Neuronal stem cell (in vitro differentiated cells): ENCODE results near the gene IQSEC2.

Experiments
- DNase-seq: peaks from one replicate; pipeline ENCODE4 v3.0.0-alpha.2; 2013; ENCODE audit warnings: low spot score
- H2AFZ ChIP-seq: one replicate; pipeline ENCODE4 v1.6.1; 2013; ENCODE audit warnings: mild to moderate bottlenecking, low read length, inconsistent platforms
- H2AK5ac ChIP-seq: 2 replicates; pipeline ENCODE4 v1.6.1; 2013; ENCODE audit warnings: low read depth, mild to moderate bottlenecking, inconsistent platforms, low read length, moderate library complexity, mixed read lengths
- H2BK120ac ChIP-seq: 2 replicates; pipeline ENCODE4 v1.6.1; 2013; ENCODE audit warnings: low read depth, mild to moderate bottlenecking, inconsistent platforms, low read length, moderate library complexity, mixed read lengths
- H2BK12ac ChIP-seq: one replicate; pipeline ENCODE4 v1.6.1; 2013; ENCODE audit warnings: low read length, inconsistent platforms
- H2BK15ac ChIP-seq: 2 replicates; pipeline ENCODE4 v1.6.1; 2013; ENCODE audit warnings: mild to moderate bottlenecking, low read length, inconsistent platforms, mixed read lengths
- H2BK5ac ChIP-seq: one replicate; pipeline ENCODE4 v1.6.1; 2013; ENCODE audit warnings: inconsistent platforms, mild to moderate bottlenecking, low read length, moderate library complexity
- H3K14ac ChIP-seq: one replicate; pipeline ENCODE4 v1.6.1; 2013; ENCODE audit warnings: low read length, inconsistent platforms
- H3K18ac ChIP-seq: 2 replicates; pipeline ENCODE4 v1.6.1; 2013; ENCODE audit warnings: low read length, inconsistent platforms
- H3K23ac ChIP-seq: 2 replicates; pipeline ENCODE4 v1.6.1; 2013; ENCODE audit warnings: low read depth, mild to moderate bottlenecking, mixed read lengths, low read length, inconsistent platforms; ENCODE audit not compliant: poor library complexity
- H3K27ac ChIP-seq: replicated peaks from 3 replicates; pipeline ENCODE4 v1.5.1; 2013; ENCODE audit warnings: low read length, inconsistent platforms
- H3K27me3 ChIP-seq, 3 experiments: 2 replicates each; pipeline ENCODE4 v1.6.1; 2013; ENCODE audit warnings: low read length in 3 of 3, mild to moderate bottlenecking in 2 of 3, inconsistent platforms in 1 of 3, low read depth in 1 of 3, mixed read lengths in 1 of 3, moderate library complexity in 1 of 3; ENCODE audit not compliant: control insufficient read depth in 3 of 3, insufficient read depth in 3 of 3
- H3K36me3 ChIP-seq, 2 donors: replicated peaks in 1 of 2; 2 replicates each; pipeline ENCODE4 v1.6.1; 2013; ENCODE audit warnings: low read length in 2 of 2; ENCODE audit not compliant: control insufficient read depth in 2 of 2, insufficient read depth in 2 of 2
- H3K4ac ChIP-seq: 2 replicates; pipeline ENCODE4 v1.6.1; 2013; ENCODE audit warnings: inconsistent platforms, mild to moderate bottlenecking, low read length, moderate library complexity
- H3K4me1 ChIP-seq, 2 donors: 1 replicate in 1 of 2; 2 replicates in 1 of 2; pipeline ENCODE4 v1.6.1; 2013; ENCODE audit warnings: low read length in 2 of 2, low read depth in 1 of 2; ENCODE audit not compliant: control insufficient read depth in 2 of 2, insufficient read depth in 1 of 2
- H3K4me2 ChIP-seq: one replicate; pipeline ENCODE4 v1.6.1; 2013; ENCODE audit warnings: mild to moderate bottlenecking, low read length, inconsistent platforms; ENCODE audit not compliant: insufficient read depth, poor library complexity, severe bottlenecking
- H3K4me3 ChIP-seq, 2 donors: 2 replicates each; pipeline ENCODE4 v1.5.1; 2013; ENCODE audit warnings: low read length in 2 of 2, mild to moderate bottlenecking in 2 of 2, inconsistent platforms in 1 of 2, moderate library complexity in 1 of 2
- H3K79me1 ChIP-seq: one replicate; pipeline ENCODE4 v1.6.1; 2013; ENCODE audit warnings: low read depth, mild to moderate bottlenecking, inconsistent platforms, low read length, moderate library complexity
- H3K9ac ChIP-seq: one replicate; pipeline ENCODE4 v1.6.1; 2013; ENCODE audit warnings: mild to moderate bottlenecking, low read depth, low read length, inconsistent platforms; ENCODE audit not compliant: poor library complexity
- H3K9me3 ChIP-seq, 2 donors: replicated peaks in 1 of 2; 2 replicates each; pipeline versions ENCODE3 to v1.6.1; 2013; ENCODE audit warnings: low read length in 2 of 2, mild to moderate bottlenecking in 2 of 2, inconsistent platforms in 1 of 2, low read depth in 1 of 2, mixed read lengths in 1 of 2, moderate library complexity in 1 of 2; ENCODE audit not compliant: control insufficient read depth in 2 of 2, insufficient read depth in 1 of 2
- H4K8ac ChIP-seq: one replicate; pipeline ENCODE4 v1.6.1; 2013; ENCODE audit warnings: low read depth, mild to moderate bottlenecking, inconsistent platforms, low read length, moderate library complexity
- H4K91ac ChIP-seq: one replicate; pipeline ENCODE4 v1.6.1; 2013; ENCODE audit warnings: low read length, low read depth, mild to moderate bottlenecking, inconsistent platforms; ENCODE audit not compliant: poor library complexity
- WGBS, 2 donors: extraction: QIAGEN DNeasy Blood & Tissue Kit; methylation state at CpG; one replicate each; pipeline ENCODE4 v1.1.7; 2013; ENCODE audit warnings: missing lambda C conversion rate in 2 of 2, mixed read lengths in 1 of 2; ENCODE audit not compliant: insufficient read length in 2 of 2, insufficient replicate concordance in 1 of 2; ENCODE audit errors: extremely low coverage in 2 of 2; 5-methylcytosine and 5-hydroxymethylcytosine counted together

The IQSEC2 gene

DNA sequence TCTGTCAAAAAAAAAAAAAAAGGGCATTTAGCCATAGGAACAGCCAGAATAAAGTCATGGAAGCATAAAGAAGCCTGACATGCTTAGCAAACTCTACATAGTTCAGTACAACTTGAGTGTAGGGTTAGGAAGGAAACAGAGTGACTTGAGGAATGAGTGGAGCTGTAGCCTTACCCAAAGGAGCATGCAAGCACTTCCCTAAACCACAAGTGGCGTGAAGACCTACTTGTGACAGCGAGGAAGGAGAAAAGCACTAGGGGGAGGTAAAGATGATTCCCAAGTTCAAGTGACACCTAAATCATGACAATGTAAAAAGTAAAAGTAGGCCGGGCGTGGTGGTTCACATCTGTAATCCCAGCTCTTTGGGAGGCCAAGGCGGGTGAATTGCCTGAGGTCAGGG, 21.8 kb upstream of the IQSEC2 start:
- H3K14ac ChIP-seq: no peak overlapping the region
- no peak overlapping the region for H2AK5ac ChIP-seq
- no peaks in the 10 kb centered on the region for H3K36me3 ChIP-seq
- no peak overlapping the region for H3K23ac ChIP-seq
- H2BK15ac ChIP-seq: no peak overlapping the region
- no peak overlapping the region for H3K4me2 ChIP-seq
- no peak overlapping the region for H2BK5ac ChIP-seq
- H2BK12ac ChIP-seq: no peak overlapping the region
- no peak overlapping the region for H4K8ac ChIP-seq
- no peak overlapping the region for H3K9ac ChIP-seq
- no peaks in the 10 kb centered on the region for H3K9me3 ChIP-seq
- H3K79me1 ChIP-seq: no peaks in the 10 kb centered on the region
- no peaks in the 10 kb centered on the region for H3K4me1 ChIP-seq
- no peak overlapping the region for H3K4ac ChIP-seq
- no peak overlapping the region for H2BK120ac ChIP-seq
- no peak overlapping the region for H4K91ac ChIP-seq
- no peak for DNase-seq
- WGBS, 2 donors: no CpG with 5 or more reads among the region's 5 CpGs
- H3K27me3 ChIP-seq: no peaks in the 10 kb centered on the region
- H2AFZ ChIP-seq: no peak overlapping the region
- H3K27ac ChIP-seq: no peak overlapping the region
- H3K18ac ChIP-seq: no peak overlapping the region
- H3K4me3 ChIP-seq: no peak overlapping the region

DNA sequence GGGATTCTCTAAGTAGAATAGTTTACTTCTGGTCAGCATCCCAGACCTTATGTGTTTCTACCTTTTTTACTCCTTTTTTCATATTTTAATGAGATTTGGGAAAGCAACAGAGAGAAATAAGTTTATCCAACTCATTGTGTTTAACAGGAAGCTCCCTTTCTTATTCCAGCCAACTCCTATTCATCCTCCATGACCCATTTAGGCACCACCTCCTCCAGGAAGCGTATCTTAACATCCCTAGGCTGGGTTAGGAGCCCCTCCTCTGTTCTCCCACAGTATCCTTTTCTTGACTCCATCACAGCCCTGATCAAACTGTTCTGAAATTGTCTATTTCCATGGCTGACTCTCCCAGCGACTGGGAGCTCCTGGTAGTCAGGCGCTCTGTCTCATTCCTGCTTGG, 18.8 kb upstream of the IQSEC2 start:
- Histone ChIP-seq H3K27me3 (no peaks in the 10 kb centered on the region), H4K8ac (no peak overlapping the region), H3K14ac (no peak overlapping the region), H3K36me3 (no peaks in the 10 kb centered on the region), H3K9ac (no peak overlapping the region), H3K18ac (no peak overlapping the region), H2BK15ac (no peak overlapping the region), H3K79me1 (no peaks in the 10 kb centered on the region), H3K4ac (no peak overlapping the region), H3K4me3 (no peak overlapping the region), H3K4me1 (no peaks in the 10 kb centered on the region), H3K27ac (no peak overlapping the region), H3K4me2 (no peak overlapping the region), H2AK5ac (no peak overlapping the region), H4K91ac (no peak overlapping the region), H3K9me3 (no peaks in the 10 kb centered on the region), H3K23ac (no peak overlapping the region), H2BK12ac (no peak overlapping the region), H2BK5ac (no peak overlapping the region), H2AFZ (no peak overlapping the region), H2BK120ac (no peak overlapping the region)
- DNase-seq: no peak
- no CpG with 5 or more reads among the region's 3 CpGs for WGBS, 2 donors

DNA sequence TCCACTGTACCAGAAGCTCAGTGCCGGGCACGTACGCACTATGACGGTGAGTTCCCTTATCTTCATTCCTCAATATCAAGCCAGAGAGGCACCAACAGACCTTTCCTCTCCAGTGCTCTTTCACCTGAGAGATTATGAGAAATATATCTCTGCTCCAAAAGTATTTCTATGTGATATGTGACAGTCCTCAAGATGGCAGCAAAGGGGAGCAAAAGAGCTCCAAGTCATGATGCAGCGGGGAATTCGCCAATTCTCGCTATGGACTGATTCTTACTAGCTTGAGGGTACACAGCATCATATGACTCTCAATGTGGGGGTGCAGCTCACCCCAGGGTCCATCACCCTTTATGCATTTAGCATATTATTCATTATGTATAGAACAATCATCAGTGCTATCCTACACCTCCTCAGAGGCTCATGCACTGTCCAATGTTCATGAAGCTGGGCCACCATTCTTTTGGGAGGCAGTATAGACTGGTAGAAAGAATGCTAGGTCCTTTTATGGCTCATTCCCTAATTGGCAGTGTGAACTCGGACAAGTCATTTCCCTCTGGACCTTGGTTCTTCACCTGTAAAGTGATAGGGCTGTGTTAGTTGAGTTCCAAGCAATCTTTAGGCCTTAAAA, 12.8 kb upstream of the IQSEC2 start:
- no CpG with 5 or more reads among the region's 8 CpGs for WGBS, 2 donors

DNA sequence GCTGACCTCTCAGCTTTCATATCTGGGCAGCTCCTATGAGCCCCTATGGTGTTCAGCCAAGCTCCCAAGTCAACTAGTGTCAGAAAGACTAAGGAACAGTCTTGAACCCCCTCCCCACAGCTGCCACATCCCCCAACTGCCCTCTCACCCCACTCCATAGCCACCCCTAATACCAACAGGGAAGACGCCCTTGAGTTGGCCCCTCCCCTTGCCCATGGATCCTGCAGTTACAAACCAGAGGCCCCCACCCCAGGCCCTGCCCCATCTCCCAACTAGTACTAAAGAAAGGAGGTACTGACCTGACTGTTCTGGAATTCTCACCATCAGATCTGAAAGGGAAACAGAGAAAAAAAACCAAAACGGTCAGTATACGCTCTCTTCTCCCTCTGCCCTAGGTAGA, 10.2 kb upstream of the IQSEC2 start:
- H3K9ac ChIP-seq: no peak overlapping the region
- no peak overlapping the region for H2BK5ac ChIP-seq
- H3K14ac ChIP-seq: no peak overlapping the region

More for the DNA sequence above, 12.8 kb upstream of the IQSEC2 start:
- Histone ChIP-seq H3K4me2 (no peak overlapping the region), H3K4ac (no peak overlapping the region), H2AFZ (no peak overlapping the region), H2AK5ac (no peak overlapping the region), H2BK15ac (no peak overlapping the region), H3K27ac (no peak overlapping the region), H3K14ac (no peak overlapping the region), H3K79me1 (no peaks in the 10 kb centered on the region), H2BK12ac (no peak overlapping the region), H3K4me1 (peaks cover 3% of the 10 kb centered on the region in 2 donors), H3K36me3 (no peaks in the 10 kb centered on the region), H2BK120ac (no peak overlapping the region), H3K4me3 (no peak overlapping the region), H4K8ac (no peak overlapping the region), H2BK5ac (no peak overlapping the region), H3K9me3 (no peaks in the 10 kb centered on the region), H4K91ac (no peak overlapping the region), H3K23ac (no peak overlapping the region), H3K18ac (no peak overlapping the region), H3K27me3 (no peaks in the 10 kb centered on the region), H3K9ac (no peak overlapping the region)
- no peak for DNase-seq

More for the DNA sequence above, 10.2 kb upstream of the IQSEC2 start:
- no peak overlapping the region for H2AK5ac ChIP-seq
- H3K4ac ChIP-seq: no peak overlapping the region
- no peak overlapping the region for H4K91ac ChIP-seq
- H3K23ac ChIP-seq: no peak overlapping the region
- H3K36me3 ChIP-seq: no peaks in the 10 kb centered on the region
- no CpG with 5 or more reads among the region's 3 CpGs for WGBS, 2 donors
- no peaks in the 10 kb centered on the region for H3K9me3 ChIP-seq
- no peaks in the 10 kb centered on the region for H3K27me3 ChIP-seq
- H2BK12ac ChIP-seq: no peak overlapping the region
- H2BK120ac ChIP-seq: no peak overlapping the region
- H2AFZ ChIP-seq: no peak overlapping the region
- H3K18ac ChIP-seq: no peak overlapping the region
- no peak for DNase-seq
- H3K4me2 ChIP-seq: no peak overlapping the region
- H3K4me3 ChIP-seq: no peak overlapping the region
- H4K8ac ChIP-seq: no peak overlapping the region
- H3K79me1 ChIP-seq: no peaks in the 10 kb centered on the region
- H3K4me1 ChIP-seq: peaks cover 20 to 22% of the 10 kb centered on the region in 2 donors
- H3K27ac ChIP-seq: no peak overlapping the region
- no peak overlapping the region for H2BK15ac ChIP-seq
